GM18907 (cell line): Measurements from ENCODE around the gene CDR2.

Source experiments
- ATAC-seq: cut with Tn5 transposase; IDR thresholded peaks from one replicate; pipeline ENCODE4 v1.9.1; 2021; ENCODE audit warnings: mild to moderate bottlenecking, moderate library complexity; ENCODE audit not compliant: unreplicated experiment

CDR2 gene

DNA sequence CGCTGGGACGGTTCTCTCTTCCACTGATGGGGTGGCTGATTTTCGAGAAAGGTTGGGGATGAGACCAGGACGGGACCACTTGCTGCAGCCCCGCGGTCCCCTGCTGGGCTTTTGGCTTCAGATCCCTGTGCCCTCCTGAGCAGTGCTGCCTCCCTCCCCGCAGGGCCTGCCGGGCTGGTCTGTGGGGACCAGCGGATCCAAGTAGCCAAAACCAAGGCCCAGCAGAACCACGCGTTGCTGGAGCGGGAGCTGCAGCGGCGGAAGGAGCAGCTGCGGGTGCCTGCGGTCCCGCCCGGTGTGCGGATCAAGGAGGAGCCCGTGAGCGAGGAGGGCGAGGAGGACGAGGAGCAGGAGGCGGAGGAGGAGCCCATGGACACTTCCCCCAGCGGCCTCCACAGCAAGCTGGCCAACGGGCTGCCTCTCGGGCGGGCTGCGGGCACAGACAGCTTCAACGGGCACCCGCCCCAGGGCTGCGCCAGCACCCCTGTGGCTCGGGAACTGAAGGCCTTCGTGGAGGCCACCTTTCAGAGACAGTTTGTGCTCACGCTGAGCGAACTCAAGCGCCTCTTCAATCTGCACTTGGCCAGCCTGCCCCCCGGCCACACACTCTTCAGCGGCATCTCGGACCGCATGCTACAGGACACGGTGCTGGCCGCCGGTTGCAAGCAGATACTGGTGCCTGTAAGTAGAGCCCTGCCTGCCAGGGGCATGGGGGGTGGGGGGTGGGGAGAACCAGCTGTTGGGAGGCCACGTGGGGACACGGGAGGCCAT lies 48.6 kb downstream of the CDR2 start:
- ATAC-seq: no peak

DNA sequence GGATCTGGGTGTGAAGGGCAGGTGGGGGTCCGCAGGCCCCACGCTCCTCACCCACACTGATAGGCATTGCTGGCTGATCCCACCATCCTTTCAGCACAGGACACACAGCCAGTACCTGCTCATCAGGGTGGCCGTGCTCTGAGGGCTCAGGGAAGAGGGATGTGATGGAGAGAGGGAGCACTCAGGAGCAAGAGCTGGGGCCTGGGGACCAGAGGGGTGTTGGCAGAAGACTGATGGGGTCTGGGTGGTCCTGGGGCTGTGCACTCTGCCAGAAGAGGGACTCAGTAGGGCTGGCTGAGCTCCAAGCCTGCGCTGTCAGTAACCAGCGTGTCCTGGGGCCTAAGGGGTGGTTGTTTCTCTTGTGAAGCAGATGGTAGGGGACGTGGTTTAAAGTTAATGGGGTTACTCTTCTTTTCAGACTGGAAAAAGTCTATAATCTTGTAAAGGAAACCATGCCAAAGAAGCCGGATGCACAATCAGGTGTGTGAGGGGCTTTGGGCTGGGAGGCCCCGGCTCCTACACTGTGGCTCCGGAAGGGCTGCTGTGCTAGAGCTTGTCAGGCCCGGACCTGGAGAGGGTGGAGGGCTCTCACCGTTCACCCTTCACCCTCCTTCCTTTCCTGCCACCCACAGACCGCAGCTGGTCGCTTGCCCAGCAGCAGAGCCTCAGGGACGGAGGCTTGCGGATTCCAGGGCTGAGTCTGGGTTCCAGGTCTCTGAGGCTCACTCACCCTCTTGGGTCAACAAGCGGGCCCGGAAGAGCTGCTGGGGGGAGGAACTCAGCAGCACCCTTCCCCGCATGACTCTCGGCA lies 49.4 kb downstream of the CDR2 start:
- no peak for ATAC-seq

DNA sequence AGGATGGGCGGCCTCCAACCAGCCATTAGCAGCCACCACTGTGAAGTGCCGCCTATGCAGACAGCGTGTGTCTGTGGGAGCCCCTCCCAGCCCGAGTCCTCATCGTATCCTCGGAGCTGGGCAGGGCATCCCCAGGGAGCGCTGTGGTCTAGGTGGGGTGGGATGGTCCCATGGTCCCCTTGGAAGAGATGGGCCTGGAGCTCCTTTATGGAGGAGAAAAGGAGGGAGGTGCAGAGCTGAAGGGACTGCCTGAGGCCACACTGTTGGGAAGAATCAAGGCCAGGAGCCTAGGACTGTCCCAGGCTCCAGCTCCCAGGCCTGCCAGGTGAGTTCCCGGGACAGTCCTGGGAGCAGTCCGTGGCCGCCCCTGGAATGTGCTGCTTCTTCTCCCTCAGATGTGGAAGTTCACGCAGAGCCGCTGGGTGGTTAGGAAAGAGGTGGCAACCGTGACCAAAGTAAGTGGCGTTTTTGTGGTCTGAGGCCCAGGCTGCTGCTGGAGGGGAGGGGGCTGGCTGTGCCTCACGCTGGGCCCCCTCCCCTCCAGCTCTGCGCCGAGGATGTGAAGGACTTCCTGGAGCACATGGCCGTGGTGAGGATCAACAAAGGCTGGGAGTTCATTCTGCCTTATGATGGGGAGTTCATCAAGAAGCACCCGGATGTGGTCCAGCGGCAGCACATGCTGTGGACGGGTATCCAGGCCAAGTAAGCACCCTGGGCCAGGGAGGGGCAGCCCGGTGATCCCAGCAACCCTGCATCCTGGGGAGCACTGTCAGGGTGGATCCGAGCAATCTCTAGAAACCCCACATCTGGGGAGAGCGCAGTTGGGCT lies 50.2 kb downstream of the CDR2 start:
- no peak for ATAC-seq

DNA sequence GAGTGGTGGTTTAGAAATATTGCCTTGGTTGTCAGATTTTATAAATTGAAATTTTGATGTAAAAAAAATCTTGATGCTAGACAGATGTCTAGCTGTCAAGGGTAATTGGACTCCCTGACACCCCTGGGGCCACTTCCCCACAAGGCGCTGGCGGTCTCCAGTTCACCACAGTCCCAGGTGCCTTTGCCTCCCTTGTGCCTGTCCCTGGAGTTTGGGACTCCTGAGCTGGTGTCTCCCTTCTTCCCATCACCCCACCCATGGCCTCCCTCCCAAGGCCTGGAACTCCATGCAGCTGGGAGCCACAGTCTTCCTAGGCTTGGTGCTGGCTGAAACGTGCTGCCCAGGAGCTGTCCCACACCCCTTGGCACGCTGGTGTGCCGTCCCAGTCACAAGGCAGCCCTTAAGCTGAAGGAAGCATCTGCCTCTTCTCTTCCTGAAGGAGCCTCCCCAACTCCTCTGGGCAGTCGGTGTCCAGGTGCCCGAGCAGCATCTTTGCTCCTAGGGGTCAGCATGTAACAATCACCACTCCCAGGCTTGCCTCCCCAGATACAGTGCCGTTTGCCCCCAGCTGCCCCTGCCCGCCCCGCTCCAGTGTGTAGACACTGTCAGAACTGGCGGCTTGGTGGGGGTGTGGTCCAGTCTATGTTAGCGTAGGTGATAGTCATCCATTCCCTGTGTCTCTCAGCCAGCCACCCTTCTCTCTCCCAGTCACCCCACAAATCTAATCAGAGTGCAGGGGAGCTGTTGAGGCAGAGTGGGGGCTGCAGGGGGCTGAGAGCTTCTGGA lies 51.1 kb downstream of the CDR2 start:
- ATAC-seq: no peak

DNA sequence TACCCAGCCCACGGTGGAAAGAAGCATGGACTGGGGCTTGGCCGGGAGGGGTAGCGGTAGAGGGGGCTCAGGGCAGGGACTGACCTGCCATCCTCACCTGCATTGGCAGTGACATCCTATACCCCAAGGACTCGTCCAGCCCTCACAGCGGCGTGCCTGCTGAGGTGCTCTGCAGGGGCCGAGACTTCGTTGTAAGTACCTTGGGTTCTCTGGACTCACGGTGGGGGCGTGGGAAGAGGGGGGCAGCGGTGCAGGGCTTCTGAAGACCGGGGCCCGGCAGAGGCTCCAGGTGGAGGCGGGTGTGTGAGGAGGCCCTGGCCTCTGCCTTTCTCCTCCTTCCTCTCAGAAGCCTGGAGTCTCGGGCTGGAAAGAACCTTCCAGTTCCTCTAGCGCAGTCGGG lies 51.7 kb downstream of the CDR2 start:
- ATAC-seq: no peak

DNA sequence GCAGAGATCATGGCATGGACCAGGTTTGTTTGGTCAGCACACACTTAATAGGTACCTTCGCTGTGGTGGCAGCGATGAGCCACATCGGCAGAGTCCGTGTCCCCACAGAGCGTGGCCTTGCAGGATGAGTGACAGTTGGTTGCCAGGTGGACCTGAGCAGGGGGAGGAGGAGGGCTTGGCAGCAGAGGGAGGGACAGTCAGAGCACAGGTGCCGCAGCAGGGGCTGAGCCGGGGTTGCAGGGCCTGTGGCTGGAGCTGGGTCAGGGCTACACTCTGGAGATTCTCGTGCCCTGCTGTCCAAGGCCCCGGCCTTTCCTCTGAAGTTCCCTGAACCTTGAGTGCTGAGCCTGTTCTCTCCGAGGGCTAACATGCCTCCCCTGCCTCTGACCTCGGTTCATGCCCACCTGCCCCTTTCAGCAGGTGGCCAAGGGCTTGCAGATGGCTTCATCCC lies 52.4 kb downstream of the CDR2 start:
- no peak for ATAC-seq

DNA sequence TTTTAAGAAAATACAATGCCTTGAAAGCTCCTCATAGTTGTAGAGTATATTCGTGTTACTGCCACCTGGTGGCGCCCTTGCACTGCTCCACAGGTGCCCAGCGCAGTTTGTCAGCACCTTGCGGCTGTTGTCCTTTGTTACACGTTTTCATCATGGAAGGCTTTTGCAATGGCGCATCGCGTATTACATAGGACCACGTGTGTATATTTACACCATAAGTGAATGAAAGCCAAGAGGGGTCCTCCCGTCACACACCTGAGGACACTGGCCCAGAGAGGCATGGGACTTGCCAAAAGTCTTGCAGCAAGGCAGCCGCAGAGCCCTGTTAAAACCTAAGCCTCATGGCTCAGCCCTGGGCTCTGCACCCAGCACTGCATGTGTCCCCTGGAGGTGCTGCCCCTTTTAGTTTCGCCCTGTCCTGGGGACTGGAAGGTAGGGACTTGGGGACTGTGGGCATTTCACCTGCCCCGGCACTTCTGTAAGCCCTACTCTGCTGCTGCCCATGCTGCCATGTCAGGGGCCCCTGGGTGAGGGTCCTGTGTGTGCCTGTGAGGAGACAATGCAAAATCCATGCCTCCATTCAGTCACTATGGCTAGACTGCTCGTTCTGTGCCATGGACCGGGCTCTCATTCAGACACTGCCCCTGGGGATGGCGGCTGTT lies 52.9 kb downstream of the CDR2 start:
- no peak for ATAC-seq

DNA sequence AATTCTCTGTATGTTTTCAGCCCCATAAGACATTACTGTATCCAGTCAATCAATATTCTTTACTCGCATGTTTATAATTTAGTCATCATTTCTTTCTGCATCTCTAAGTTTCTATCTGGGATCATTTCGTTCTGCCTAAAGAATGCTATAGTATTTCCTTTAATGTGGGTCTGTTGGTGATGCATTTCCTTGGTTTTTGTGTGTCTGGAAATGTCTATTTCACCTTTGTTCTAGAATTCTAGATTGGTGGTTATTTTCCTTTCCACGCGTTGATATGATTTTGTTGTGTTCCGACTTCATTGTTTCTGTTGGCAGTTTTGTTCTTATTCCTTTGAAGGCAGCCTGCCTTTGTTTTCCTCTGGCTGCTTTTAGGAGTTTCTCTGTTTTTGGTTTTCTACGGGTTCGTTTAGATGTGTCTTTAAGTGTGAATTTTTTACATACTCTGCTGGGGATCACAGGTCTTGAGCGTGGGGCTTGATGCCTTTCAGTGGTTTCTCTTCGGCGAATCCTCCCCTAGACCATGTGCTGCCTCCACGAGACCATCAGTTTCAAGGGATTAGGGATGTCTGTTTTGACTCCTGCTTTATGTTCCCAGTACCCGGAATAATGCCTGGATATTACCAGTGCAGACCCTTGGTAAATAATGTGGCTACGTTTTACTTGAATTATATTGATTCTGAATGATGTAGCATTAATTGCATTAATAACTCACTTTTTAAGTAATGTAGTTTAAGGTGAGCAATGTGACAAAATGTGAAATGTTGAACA lies 53.7 kb downstream of the CDR2 start:
- no peak for ATAC-seq

DNA sequence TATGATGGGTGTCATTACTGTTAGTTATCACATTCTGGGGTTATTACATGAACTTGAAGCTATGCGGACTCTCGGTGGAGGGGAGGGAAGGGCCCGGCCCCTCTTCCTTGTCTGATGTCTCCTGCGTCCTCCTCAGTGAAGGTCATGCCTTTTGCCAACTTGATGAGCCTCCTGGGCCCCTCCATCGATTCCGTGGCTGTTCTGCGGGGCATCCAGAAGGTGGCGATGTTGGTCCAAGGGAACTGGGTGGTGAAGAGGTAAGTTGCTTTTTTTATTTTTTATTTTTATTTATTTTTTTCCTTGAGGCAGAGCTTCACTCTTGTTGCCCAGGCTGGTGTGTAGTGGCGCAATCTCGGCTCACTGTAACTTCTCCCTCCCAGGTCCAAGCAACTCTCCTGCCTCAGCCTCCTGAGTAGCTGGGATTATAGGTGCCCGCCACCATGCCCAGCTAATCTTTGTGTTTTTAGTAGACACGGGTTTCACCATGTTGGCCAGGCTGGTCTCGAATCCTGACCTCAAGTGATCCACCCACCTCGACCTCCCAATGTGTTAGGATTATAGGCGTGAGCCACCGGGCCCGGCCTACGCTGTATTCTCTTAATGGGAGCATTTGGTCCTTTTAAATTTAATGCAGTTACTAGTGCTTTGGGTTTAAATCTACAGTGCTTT lies 55.6 kb downstream of the CDR2 start:
- no peak for ATAC-seq

DNA sequence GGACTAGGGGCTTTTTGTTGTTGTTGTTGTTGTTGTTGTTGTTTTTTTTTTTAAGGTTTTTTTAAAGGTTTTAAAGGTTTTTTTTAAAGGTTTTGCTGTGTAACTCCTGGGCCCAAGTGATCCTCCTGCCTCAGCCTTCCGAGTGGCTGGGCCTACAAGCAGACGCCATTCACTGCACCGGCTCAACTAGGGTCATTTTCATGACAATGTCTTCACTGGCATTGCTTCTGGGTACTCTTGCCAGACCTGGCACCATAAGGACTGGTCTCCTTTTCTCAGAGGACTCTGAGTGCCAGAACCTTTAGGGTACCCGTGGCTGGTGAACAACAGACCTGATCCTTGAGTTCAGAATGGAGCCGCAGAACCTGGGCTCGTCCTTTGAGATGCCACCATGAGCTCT lies 56.8 kb downstream of the CDR2 start:
- no peak for ATAC-seq

DNA sequence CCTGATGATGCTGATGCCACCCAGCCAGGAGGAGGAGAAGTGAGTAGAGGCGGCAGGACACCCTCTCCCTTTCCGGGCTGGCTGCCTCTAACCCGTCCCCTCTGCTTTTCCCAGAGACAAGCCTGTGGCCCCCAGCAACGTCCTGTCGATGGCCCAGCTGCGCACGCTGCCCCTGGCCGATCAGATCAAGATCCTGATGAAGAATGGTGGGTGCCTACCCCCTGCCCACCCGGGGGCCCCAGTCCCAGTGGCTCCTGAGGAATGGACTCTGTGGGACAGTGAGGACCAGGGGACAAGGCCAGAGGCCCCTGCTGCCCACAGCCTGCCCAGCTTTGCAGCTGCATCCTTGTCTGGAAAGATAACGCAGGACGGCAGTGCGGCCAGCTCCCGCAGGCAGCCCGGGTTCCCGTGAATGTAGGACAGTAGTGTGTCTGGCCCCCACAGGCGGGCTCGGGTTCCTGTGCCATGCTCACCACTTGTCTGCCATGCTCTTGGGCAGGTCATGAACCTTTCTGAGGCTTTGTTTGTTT lies 57.4 kb downstream of the CDR2 start:
- ATAC-seq: no peak

DNA sequence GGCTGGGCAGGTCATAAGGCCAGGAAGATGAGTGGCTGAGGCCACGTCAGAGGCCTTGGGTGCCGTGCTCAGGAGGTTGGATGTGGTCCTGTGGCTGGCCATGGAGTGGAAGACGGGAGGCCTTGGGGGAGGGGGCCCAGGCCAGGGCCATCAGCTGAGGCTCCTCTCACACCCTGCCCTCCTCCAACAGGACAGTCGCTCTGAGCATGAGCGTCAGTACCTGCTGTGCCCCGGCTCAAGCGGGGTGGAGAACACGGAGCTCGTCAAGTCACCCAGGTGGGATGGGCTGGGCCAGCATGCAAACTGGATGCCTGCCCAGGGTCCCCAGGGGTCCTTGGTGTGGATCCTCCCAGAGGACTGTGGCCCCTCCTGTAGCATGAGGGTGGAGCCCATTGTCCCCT lies 58.0 kb downstream of the CDR2 start:
- no peak for ATAC-seq

DNA sequence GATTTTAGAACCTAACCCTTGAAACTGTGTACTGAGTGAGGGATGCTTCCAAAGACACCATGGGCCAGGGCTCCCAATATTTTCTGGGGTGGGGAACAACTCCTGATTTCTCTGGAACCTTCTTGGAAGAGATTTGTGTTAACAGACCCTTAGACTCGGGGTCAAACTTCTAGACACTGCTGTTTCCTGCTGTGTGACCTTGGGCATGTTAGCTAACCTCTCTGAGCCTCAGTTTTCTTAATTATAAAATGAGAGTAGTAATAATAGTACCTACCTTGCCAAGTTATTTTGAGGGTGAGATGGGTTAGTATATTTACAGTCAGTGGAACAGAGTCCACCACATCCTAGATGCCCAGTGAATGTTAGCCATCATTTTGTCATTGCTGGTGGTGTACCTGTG lies 58.4 kb downstream of the CDR2 start:
- ATAC-seq: no peak

DNA sequence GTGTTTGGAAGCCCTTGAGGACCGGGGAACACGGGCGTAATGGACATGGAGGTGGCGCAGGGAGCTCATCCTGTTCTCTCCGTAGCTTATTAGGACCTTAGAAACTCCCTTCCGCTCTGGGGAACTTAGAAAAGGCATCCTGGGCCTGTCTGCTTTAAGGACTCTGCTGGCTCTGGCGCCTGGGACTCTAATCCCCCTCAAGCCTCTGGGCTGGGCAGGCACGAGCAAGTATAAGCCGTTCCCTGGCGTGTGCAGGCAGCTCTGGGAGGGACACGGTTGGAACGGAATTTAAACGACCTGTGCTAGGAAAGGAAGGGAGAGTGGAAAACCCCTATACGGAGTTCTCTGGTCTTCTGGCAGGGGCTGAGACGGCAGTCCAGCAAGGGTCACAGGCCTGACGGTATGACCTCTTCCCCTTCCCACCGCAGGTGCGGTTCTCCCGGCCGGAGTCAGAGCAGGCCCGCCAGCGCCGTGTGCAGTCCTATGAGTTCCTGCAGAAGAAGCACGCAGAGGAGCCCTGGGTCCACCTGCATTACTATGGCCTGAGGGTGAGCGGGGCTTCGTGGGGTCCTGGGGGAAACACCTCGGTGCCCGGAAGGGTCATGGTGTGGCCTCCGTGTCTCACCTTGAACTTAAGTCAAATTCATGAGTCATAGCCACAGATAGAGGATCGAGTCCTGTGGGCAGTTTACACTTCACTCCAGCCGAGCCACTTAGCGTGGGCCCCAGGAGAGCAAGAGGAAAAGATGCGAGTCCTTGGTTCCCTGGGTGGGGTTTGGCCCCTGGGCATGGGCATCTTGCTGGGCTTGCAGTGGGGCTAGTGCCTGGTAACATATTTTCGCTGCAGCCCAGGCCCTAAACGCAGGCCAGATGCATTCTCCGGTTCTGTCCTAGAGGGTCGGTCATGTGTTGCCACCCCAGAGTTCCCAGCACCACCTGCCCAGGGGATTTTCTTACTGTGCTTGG lies 59.5 kb downstream of the CDR2 start:
- no peak for ATAC-seq

DNA sequence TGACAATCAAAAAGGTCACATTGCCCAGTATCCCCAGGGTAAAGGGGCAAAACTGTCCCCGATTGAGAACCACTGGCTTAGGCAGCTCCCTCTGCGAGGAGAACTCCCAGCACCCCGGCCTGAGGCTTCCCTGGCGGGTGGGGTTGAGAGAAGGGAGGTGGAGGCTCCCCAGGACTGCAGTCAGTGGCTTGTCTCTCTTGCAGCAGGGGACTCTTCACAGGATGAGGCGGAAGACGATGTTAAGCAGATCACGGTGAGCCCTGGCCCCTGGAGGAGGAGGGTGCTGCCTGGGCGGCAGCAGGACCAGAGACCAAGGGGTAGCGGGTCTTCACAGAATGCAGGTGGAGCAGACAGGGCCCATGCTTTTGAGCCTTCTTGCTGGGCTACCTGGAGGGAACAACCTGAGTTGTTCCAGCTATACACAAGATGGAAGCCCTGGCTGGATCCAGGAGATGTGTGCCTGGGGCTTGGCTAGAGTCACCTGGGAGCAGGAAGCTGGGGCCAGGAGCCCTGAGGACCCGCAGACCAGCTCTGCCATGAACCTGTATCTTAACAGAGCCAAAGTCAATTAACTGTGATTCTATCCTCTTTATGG lies 60.4 kb downstream of the CDR2 start:
- no peak for ATAC-seq

DNA sequence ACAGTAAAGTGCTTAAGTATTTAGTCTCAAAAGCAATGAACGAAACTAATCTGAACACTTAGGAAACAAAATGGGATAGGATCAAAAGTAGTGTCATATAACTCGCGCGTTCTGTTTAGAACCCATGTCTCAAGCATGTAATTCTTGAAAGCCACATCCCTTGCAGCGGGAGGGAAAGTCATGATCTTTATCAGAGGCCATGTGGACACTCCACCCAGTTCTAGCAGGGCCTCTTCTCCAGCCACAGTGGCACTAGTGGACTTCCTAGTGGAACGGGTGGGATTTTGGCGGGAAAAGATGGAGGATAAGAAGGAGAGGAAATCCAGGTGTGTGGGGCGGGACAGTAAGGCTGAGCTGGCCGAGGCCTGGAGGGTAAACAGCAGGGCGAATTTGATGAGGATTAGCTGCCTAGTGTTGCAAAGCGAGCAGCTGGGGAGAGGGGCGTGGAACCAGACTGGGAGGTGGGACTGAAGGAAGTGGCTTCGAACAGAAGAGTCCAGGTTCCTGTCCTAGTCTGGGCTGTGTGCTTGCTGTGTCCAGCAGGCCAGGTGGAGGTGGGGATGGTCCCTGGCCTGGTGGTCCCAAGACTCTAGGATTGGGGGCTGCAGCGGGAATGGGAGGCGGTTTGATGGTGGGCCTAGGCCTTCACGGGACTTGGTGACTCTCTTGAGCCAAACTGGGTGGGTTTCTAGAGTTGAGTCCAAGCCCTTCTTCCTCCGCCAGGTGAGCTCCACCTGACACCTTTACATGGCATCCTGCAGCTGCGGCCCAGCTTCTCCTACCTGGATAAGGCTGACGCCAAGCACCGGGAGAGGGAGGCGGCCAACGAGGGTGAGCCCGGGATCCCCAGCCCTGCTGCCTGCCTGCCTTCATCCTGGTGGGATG lies 61.3 kb downstream of the CDR2 start:
- ATAC-seq: no peak
